HG03571 (cell line): Measurements from ENCODE around the gene NEDD4L.

Experiments used
- ATAC-seq: cut with Tn5 transposase; IDR thresholded peaks from one replicate; pipeline ENCODE4 v1.9.1; 2021; ENCODE audit not compliant: unreplicated experiment

The NEDD4L gene

DNA sequence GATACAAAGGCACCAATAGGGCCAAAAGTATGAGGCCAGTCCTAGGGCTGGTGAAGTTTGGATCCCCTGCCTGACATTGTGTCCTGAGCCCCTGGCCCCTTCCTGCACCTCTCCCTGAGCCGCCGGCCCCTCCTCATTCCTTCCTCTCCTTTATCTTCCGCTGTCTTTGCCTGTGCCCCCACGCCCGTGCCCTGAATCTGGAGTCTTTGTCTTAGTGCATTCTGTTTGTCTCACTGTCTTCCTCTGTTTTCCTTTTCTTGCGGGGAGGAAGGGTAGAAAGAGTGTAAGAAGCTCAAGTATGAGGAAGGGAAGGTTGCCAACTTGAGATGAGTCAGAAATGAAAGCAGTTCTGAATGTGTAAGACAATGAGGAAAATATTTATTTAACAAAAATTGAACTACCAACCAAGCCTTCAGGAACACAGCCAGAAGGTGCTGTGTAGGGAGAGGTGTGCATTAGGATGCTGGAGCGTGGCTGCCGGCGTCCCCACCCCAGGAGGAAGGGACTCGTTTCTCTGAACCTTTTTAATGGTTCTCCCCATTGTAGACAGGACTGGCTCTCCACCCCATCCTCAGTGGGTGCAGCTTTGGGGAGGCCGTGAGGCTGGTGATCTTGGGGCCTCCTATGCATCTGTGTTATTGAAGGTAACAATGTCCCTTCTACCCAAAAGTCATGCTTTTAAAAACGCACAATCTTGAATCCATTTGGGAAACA, 133.1 kb downstream of the NEDD4L start:
- no peak for ATAC-seq

DNA sequence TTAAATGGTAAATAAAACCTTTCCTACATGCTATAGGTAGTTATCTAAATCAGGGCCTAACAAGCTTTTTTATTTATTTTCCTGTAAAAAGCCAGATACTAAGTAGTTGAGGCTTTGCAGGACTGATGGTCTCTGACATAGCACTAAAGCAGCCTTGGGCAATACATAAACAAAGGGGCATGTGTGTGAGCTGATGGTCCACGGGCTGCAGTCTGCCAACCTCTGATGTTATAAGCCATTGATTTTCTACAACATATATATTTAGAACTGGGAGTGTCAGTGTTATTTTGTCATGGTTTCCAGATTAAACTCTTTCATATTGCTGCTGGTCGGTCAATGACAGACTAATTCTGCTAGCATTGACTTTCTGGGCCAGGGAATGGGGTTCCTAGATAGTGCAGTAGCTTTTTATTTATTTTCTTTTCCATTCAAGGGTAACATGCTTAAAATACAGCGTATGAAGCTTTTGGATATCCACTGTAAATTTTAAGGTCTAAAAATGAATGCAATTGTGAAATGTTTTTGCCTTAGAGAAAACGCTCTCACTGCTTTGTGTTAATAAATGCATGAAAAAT, 134.0 kb downstream of the NEDD4L start:
- ATAC-seq: no peak

DNA sequence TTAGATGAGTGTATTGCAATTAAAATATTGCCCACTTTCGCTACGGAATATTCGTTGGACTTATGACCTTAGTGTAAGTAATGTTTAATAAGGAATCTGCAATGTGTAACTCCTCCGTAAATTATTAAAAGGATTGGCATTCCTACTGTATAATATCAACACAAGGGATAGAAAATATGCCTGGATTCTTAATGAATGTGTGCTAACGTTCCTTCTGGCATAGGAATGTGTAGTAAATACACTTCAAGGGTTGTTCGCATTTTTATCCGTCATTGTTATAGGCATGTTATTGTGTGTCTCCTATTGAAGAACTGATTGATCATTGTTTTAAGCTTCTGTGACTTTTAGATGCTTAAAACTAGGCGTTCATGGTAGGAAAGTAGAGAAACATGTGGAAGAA, 134.5 kb downstream of the NEDD4L start:
- ATAC-seq: no peak

DNA sequence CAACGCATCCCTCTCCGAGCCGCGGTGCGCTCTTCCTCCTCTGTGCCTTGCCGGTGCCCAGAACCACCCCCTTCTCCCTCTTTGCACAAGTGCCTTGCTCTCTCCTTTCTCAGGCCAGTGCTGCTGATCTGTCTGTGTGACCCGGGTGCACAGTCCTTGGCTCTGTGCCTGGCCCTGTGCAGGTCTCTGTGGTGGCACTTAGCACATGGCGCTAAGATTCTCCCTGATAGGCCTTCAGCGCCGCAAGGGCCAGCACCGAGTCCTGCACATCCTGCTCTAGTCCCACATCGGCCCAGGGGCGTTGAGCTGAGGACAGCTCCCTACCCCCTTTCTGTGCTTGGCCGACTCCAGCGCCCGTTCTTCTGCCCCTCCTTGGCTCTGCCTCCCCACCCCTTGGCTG, 136.1 kb downstream of the NEDD4L start:
- no peak for ATAC-seq

DNA sequence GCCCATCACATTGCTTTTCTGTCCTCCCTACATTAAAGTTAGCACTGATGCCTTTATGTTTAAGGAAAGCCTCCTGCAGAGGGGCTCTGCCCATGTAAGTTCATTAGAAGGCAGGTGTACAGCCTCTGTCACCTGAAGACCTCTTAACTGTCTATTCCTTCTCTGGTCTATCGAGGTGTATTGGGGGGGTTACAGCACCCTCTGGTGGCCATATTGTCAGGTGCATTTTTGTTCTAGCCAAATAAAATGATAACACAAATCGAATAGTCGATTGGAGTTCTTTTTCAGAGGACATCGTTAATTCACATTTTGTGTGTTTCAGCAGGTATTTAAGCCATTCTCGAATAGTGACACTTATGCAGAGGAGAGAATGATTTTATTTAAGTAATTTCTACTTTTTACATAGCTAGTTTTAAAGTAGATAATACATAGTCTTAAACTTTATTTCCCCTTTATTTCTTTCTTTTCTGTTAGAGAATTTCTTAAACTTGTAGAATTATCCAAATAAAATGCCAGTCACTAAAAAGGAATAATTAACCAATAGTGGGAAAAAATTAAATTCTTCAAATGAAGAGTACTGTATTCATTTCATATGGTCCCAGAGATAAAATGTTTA, 136.8 kb downstream of the NEDD4L start:
- ATAC-seq: no peak

DNA sequence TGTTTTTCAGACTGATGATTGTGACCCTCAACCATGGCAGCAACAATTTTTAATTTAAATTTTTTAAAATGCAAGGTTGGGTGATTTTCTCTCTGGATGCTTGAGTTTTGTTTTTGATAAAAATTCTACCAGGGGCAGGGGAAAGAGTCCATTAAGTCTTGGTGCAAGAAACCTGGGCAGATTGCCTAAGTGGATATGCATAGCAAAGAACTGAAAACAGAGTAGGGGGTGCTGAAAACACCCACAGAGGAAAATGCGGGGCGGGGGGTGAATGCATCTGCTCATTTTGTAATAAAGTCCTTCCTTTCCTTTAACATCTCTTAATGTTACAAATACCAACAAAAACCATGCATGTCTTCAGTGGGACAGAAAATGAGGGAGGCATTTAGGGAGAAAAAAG, 138.0 kb downstream of the NEDD4L start:
- no peak for ATAC-seq

DNA sequence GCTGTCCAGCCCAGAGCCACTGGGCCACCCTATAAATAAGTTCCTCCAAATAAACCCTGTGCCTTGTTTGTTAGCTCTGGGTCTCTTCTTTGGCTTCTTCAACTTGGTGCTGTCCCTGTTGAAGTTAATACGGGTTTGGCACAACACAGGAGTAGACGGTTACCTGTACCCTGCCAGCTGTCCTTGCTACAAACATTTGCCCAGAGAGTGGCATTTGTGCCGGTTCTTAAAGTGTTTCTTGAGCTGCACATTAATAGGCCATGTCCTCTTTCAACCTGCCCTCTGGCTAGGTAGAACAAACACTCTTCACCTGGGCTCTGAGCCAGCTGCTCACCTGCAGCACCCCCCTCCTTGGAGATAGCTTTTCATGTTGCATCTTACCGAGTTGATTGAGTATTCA, 139.2 kb downstream of the NEDD4L start:
- no peak for ATAC-seq

DNA sequence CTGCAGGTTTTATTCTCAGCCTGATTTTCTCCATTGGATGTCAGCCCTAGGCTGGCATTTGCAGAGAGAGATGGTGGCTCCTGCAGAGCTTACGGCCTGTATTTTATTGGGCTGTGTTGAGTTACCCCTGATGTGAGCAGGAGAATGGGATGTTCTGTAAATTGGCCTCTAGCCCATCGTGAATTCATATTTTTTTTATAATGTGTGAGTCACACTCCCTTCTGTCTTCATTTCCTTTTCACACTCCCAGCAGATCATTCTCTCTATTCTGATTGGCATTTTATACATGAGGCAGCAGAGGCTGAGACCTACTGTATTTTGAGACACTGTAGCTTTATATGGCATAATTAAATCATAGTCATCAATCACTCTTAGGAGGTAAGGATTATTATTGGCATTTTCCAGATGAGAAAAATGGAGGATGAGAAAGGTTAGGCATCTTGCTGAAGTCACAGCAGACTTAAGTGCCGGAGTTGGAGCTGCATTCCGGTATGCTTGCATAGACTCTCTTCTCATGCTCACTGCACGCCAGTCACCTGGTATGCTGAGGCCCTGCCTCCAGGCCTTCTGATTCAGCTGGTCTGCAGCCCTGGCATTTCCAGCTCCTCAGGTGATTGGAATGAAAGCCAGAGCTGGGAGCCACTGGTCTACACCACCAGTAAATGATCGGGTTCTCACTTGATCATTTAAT, 142.4 kb downstream of the NEDD4L start:
- no peak for ATAC-seq

DNA sequence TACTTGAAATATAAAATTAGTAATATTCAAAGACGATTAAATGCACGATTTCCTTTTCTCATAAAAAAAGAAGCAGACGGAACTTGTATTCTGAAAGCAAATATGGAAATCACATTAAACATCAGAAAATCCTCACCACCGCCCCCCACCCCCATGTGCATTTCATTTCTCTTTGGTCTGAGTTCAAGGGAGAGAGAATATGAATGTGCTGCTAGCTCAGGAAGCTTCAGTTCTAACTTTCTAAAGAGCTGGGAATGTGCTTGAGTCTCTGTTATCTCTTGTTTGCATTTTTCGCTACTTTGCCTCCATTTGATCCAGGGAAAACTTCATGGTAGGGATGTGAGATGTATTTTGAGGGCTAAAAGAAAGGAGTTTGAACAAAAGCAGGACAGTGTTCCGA, 143.6 kb downstream of the NEDD4L start:
- no peak for ATAC-seq

DNA sequence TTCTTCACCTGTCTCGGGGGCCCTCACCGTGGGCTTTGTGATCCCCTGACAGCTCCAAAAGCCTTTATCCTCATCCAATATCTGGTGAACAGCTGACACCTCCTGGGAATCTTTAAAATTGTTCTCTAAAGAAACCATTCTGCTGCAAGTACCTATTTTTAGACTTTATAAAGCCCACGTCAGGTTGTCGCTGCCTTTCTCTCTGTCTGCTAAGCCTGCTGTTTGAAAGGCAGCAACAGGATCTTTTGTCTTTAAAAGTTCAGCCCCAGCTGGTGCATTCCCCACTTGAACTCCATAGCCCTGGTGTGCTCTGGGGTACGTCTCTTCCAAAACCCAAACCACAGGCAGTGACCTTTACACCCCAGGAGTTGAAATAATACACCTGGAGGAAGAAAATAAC, 145.0 kb downstream of the NEDD4L start:
- no peak for ATAC-seq

DNA sequence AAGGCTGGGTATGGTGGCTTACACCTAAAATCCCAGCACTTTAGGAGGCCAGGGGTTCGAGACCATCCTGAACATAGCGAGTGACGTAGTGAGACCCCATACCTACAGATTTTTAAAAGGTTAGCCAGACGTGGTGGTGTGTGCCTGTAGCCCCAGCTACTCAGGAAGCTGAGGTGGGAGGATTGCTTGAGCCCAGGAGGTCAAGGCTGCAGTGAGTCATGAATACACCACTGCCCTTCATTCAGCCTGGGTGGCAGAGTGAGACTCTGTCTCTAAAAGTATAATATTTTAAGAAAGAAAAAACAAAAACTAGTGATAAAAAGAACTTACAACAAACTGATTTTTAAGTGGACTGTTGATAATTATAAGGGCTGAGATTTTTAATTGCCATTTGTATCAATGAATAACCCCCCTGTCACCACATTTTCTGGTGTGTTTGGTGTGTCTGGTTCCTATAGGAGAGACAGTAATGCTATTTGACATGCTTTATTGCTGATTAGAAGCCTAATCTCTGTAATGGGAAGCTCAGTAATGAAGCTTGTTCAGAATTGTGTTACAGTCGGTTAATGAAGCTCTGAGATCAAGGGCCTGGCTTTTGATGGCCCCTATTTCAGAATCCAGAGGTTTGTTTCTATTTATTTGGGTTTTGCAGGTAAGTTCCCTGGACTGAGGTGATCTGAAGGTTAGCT, 147.0 kb downstream of the NEDD4L start:
- no peak for ATAC-seq

DNA sequence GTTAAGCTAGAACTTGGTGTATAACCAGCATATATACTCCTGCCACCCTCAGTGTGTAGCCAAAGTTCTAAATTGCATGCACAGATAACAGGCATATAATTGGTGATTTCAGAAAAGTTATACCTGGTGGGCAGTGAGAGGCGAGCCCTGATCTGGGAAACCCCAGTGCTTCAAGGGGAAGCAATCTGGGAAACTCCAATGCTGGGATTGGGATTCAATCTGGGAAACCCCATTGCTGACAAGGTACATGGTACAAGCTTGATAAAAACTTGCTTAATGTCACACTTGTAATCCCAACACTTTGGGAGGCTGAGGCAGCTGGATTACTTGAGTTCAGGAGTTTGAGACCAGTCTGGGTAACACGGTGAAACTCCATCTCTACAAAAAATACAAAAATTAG, 147.6 kb downstream of the NEDD4L start:
- ATAC-seq: no peak

DNA sequence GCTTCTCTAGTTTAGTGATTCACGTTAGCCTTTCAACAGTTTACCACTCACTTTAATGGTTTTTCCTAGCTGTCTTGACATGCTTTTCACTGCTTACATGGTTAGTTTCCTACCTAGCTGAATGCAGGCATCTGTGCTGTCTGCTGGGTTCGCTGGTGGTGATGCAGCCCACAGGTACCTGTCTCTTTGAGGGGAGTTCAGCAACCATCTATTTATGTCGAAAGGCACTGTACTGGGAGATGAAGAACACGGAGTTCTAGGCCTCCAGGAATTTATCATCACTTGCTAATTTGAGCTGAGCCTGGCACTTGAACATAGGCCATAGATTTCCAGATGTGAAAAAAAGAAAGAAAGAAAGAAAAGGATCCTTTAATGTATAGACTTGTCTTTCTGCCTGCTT, 148.5 kb downstream of the NEDD4L start:
- no peak for ATAC-seq

DNA sequence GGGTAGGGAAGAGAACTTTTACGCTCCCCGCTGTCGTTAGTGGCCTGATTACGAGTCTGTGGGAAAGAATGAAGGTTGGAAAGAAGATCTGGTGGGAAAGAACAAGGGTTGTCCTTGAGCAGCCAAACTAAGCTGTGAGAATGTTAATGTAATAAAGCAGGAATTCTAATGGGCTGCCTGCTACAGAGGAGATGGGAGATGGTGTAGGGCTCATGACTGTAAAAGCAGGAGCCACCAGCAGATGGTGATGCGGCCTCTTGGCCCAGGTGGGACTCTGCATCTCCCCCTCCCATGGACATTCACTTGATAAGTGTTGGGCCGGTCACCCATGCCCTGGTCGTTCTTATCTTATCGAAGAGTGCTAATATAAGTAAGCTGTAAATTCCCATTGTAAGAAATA, 150.0 kb downstream of the NEDD4L start:
- no peak for ATAC-seq

DNA sequence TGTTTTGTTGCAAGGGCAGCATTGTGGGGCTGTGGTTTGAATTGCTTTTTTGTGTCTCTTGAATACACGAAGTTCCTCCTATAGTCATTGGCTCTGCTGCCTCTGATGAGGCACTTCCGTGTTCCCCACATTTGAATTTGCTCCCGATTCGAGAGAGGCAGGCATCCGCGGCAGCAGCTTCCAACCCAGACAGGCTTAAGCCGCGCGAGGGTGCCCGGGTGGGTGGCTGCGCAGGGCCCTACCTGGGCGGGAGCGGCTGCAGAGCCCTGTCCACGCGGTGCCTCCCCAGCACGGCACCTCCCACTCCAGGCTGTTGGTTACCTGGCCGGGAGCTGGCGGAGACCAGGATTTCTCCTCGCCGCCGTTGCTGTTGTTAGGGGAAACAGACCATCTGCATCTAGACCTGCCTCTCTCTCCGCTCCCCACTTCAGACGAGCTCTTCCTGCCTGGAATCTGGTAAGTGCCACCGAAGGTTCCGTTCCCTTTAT, 151.3 kb downstream of the NEDD4L start:
- no peak for ATAC-seq

DNA sequence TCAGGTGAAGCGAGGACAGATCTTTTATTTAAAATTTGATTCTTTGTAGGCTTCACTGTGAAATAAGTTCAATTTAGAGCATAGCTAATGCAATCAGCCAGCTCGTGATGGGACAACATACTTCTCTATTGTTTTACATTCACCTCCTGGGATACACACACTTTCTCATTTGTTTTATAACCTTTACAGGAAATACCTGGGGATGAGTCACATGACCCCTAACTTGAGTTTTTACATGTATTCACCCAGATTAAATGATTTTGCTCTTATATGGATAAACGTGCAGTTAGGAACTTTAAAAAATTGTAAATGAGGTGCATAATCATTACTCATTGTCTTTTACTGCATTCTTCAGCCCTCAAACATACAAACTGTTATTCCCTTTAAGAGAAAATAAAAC, 152.1 kb downstream of the NEDD4L start:
- ATAC-seq: no peak

DNA sequence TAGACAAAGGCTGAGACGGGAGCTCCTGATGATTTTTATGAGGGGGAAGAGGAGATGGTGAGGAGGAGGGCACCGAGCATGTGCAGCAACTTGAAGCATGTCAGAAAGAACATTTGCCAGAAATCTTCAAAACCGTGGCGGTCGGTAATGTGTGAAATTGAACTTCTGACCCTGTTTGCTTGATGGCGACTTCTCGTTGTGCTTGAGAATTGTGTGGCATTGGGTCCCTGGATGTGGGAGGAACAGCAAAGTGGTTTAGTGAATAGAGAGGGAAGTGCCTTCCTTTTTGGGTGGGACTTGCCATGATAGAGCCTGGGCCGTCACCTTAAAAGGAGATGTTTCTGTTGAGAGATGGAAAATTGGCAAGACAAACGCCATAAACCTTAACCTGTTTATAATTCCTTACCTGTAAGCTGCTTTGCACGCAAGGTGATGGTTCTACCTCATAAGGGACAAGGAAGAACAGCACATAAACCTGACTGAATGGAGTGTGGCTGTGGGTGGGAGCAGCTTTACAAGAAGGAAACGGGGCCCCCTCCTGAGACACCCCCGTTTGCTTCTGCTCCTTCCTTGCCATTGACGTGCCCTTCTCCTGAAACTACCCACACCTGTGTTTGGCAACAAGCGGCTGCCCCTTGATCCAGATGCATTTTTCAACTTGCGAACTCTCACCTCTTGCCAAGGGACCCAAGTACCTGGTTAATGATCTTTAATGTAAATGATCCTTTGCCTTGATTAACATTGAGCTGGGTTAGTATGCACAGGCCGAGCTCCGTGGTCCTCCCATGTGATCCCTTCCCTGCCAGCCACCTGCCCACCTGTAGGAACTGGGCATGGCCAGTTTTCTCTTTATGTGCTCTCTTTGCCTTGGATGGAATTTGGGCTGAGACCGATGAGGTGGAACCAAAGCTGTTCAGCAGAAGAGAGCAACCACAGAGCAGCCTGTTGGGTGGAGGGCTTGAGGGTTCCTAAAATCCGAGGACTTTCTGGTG, 153.2 kb downstream of the NEDD4L start:
- ATAC-seq: no peak

DNA sequence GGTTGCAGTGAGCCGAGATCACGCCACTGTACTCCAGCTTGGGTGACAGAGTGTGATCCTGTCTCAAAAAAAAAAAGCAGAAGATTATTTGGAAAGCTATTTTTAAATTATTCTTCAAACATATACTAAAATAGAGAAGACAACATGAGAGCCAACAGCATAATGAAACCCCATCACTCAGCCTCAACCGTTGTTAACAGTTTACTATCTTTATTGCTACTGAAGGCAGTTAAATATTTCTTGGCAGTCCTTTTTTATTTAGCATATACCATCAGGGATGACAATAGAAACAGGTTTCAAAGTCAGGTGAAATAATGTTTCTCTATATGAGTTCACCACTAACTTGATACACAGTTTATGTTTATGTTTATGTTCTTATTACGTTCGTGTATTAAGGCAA, 157.2 kb downstream of the NEDD4L start:
- no peak for ATAC-seq

DNA sequence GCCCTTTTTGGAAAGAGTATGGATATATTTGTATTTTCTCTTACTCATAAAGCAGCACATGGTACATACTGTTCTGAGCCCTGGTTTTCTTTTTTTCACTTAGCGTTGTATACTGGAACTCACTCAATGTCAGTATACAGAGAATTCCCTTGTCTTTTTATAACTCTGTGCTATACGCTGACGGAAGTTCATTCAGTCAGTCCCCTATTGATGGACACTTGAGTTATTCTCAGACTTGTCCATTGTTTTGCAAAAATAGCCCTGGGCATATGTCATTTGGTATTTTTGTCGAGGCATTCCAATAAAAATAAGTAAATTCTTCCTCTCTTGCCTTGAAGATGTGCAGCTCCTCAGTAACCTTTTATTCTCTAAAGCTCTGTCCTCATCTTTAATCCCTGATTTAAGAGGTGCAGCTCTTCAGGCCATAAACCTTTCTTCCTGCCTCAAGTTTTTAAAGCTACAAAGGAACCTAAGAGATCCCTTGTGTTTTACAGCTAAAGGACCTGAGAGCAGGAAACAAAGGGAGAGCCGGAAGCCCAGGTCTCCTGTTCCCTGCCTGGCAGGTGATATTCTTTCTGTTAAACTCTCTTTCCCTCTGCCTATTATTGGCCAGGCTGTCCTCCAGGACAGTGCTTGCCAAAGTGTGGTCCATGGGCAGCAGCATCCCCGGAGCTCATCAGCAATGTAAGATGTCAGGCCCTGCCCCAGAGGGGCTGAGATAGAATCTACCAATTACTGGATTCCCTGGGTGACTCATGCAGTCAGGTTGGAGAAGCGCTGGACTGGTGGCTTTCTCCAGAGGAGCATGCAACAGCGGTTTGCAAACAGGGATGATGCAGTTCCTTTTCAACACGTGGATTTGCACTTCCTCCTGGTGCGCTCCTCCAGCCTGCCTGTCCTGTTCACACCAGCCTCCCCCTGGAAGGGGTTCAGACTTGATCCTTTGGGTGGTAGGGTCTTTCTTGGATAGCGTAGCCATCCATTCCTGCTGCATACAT, 158.0 kb downstream of the NEDD4L start:
- ATAC-seq: no peak
